ENCODE data around the gene CARNS1. TPM values are rescaled to one million over a fixed set of nuclear protein-coding genes. Genes with fewer than 3 reads are reported as not detected.

CARNS1 gene
- total and polyA plus RNA-seq, 2 of the 13 experiments (the other 11 are each of a cell fraction or from before 2014, with no cell fraction given), result not detected

- peak; percentile 66; the same call in 1 of the 2 replicates for TF ChIP-seq TFAP4 (IDR thresholded peaks at IDR 0.05; ENCODE audit: borderline replicate concordance, low read depth)
- TF ChIP-seq E2F1 (CRISPR knock-in tag; IDR thresholded peaks at IDR 0.05), result peak; percentile 78
- TF ChIP-seq ZSCAN12 (CRISPR knock-in tag; IDR thresholded peaks at IDR 0.05), result 0 out of 2 replicates have a peak, but pooled peaks have one; percentile 47
- TF ChIP-seq PAXIP1 (CRISPR knock-in tag; conservative IDR thresholded peaks at IDR 0.05), result peak; percentile 23
- peak; percentile 85 for TF ChIP-seq KMT2B (CRISPR knock-in tag; IDR thresholded peaks at IDR 0.05)
- TF ChIP-seq ELF1 (CRISPR knock-in tag; IDR thresholded peaks at IDR 0.05), result peak; percentile 92
- peak; percentile 42; the same call in 1 of the 2 replicates for TF ChIP-seq ZNF749 (CRISPR knock-in tag; IDR thresholded peaks at IDR 0.05; ENCODE audit: borderline replicate concordance)
- TF ChIP-seq ZNF501 (CRISPR knock-in tag; IDR thresholded peaks at IDR 0.05), result peak; percentile 82; the same call in 1 of the 2 replicates
- TF ChIP-seq ZNF34 (CRISPR knock-in tag; IDR thresholded peaks at IDR 0.05; ENCODE audit: borderline replicate concordance), result 0 out of 2 replicates have a peak, but pooled peaks have one; percentile 53
- 0 out of 2 replicates have a peak, but pooled peaks have one; percentile 47 for TF ChIP-seq THAP7 (CRISPR knock-in tag; IDR thresholded peaks at IDR 0.05)
- peak; percentile 73 for TF ChIP-seq YEATS4 (CRISPR knock-in tag; IDR thresholded peaks at IDR 0.05; ENCODE audit: borderline replicate concordance)
- no peak for TF ChIP-seq FIP1L1 (IDR thresholded peaks at IDR 0.05; ENCODE audit: borderline replicate concordance, insufficient read depth, low read depth, low read length)
- no peak for TF ChIP-seq FOXP1 (IDR thresholded peaks at IDR 0.05)
- TF ChIP-seq FOXP1 (CRISPR knock-in tag; IDR thresholded peaks at IDR 0.05), result no peak
- TF ChIP-seq MAX (IDR thresholded peaks at IDR 0.05), result peak; percentile 57
- TF ChIP-seq ZNF609 (CRISPR knock-in tag; IDR thresholded peaks at IDR 0.05; ENCODE audit: borderline replicate concordance), result no peak
Measured at GRCh38 chr11:67428052-67429001, 12.8 kb downstream of the CARNS1 start, which contains the start of gene RPS6KB2 (continued).
